ENCODE results near the gene AMPH.
"Not testable (repeated sequence)": the region's sequence is repeated elsewhere in the genome, so short reads cannot be mapped to it uniquely, and the experiment has no call there.

AMPH gene

DNA sequence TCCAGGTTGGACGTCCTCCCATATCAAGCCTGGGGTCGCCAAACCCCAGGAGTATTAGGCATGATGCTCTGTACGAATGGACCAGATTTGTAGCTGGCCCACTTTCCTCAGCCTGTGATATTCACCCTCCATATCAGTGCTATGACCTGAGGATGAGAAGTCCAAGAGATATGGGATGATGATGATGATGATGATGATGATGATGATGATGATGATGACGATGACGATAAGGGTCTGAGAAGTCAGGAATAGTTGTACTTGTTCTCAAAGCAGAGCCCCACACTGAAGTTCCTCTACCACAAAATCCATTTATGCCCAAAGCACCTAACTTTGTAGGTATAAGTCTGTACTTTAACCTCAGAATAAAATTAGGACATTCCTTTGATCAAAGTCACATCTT is 50.7 kb downstream of the AMPH start:
- no peak overlapping the region for H3K4me3 ChIP-seq (replicated peaks; ENCODE audit: insufficient read depth, low read length)
- peaks cover 3% of the 10 kb centered on the region for H3K27me3 ChIP-seq (ENCODE audit: insufficient read depth, poor library complexity, severe bottlenecking)
- TF ChIP-seq REST (IDR thresholded peaks at IDR 0.05; ENCODE audit: insufficient replicate concordance, low read depth) (no peak), SPI1 (IDR thresholded peaks at IDR 0.05; ENCODE audit: borderline replicate concordance, low read depth) (no peak), POLR2AphosphoS5 (IDR thresholded peaks at IDR 0.05; ENCODE audit: low read depth) (no peak), CTCF (IDR thresholded peaks at IDR 0.05; ENCODE audit: insufficient read depth, low read length) (no peak), GABPA (IDR thresholded peaks at IDR 0.05; ENCODE audit: low read depth) (no peak)
- H3K27ac ChIP-seq (replicated peaks): no peak overlapping the region
- no peak for DNase-seq (ENCODE audit: low read depth in 1 of 2, low spot score in 1 of 2)

- H3K27me3 ChIP-seq (ENCODE audit: insufficient read depth, poor library complexity, severe bottlenecking): no peaks in the 10 kb centered on the region
- H3K4me3 ChIP-seq (replicated peaks; ENCODE audit: insufficient read depth, low read length): no peak overlapping the region
- DNase-seq (ENCODE audit: low read depth in 1 of 2, low spot score in 1 of 2): no peak
- TF ChIP-seq GABPA (IDR thresholded peaks at IDR 0.05; ENCODE audit: low read depth) (no peak), POLR2AphosphoS5 (IDR thresholded peaks at IDR 0.05; ENCODE audit: low read depth) (no peak), REST (IDR thresholded peaks at IDR 0.05; ENCODE audit: insufficient replicate concordance, low read depth) (no peak), SPI1 (IDR thresholded peaks at IDR 0.05; ENCODE audit: borderline replicate concordance, low read depth) (no peak), CTCF (IDR thresholded peaks at IDR 0.05; ENCODE audit: insufficient read depth, low read length) (no peak)
- no peak overlapping the region for H3K27ac ChIP-seq (replicated peaks)
These were observed 57.1 kb downstream of the AMPH start for GRCh38 chr7:38574086-38574485.

- not testable (repeated sequence) for H3K27me3 ChIP-seq (ENCODE audit: insufficient read depth, poor library complexity, severe bottlenecking); H3K4me3 ChIP-seq (replicated peaks; ENCODE audit: insufficient read depth, low read length); DNase-seq (ENCODE audit: low read depth in 1 of 2, low spot score in 1 of 2); H3K27ac ChIP-seq (replicated peaks)
These were observed 59.6 kb downstream of the AMPH start for GRCh38 chr7:38571620-38572019.

GRCh38 chr7:38568497-38568896 is 62.7 kb downstream of the AMPH start:
- no peak for DNase-seq (ENCODE audit: low read depth in 1 of 2, low spot score in 1 of 2)
- TF ChIP-seq POLR2AphosphoS5 (IDR thresholded peaks at IDR 0.05; ENCODE audit: low read depth) (no peak), REST (IDR thresholded peaks at IDR 0.05; ENCODE audit: insufficient replicate concordance, low read depth) (no peak), SPI1 (IDR thresholded peaks at IDR 0.05; ENCODE audit: borderline replicate concordance, low read depth) (no peak), CTCF (IDR thresholded peaks at IDR 0.05; ENCODE audit: insufficient read depth, low read length) (no peak)
- H3K27ac ChIP-seq (replicated peaks): no peak overlapping the region
- no peaks in the 10 kb centered on the region for H3K27me3 ChIP-seq (ENCODE audit: insufficient read depth, poor library complexity, severe bottlenecking)
- H3K4me3 ChIP-seq (replicated peaks; ENCODE audit: insufficient read depth, low read length): no peak overlapping the region

All from HL-60 (cell line).